ENCODE results near the gene EP400.
"Not testable (repeated sequence)": the region's sequence is repeated elsewhere in the genome, so short reads cannot be mapped to it uniquely, and the experiment has no call there.

The EP400 gene

GRCh38 chr12:132102297-132102696, 152.6 kb downstream of the EP400 start:
- no peak for DNase-seq

- not testable (repeated sequence) for DNase-seq
Observed at GRCh38 chr12:132103072-132103471, 153.3 kb downstream of the EP400 start.

GRCh38 chr12:132103542-132104308, 154.0 kb downstream of the EP400 start:
- no peak for DNase-seq

- no peak for DNase-seq
Observed at GRCh38 chr12:132105467-132105866, 155.7 kb downstream of the EP400 start.

GRCh38 chr12:132106921-132107320, 157.2 kb downstream of the EP400 start:
- DNase-seq, result no peak

GRCh38 chr12:132108211-132108832, 158.6 kb downstream of the EP400 start:
- no peak for DNase-seq

GRCh38 chr12:132109741-132110140, 160.0 kb downstream of the EP400 start:
- no peak for DNase-seq

- no peak for DNase-seq
Observed at GRCh38 chr12:132110677-132111076, 160.9 kb downstream of the EP400 start.

- no peak for DNase-seq
Observed at GRCh38 chr12:132111654-132112304, 162.0 kb downstream of the EP400 start.

GRCh38 chr12:132114667-132115066, 164.9 kb downstream of the EP400 start:
- no peak for DNase-seq

GRCh38 chr12:132115500-132115899, 165.8 kb downstream of the EP400 start:
- DNase-seq, result no peak

GRCh38 chr12:132116709-132117557, 167.2 kb downstream of the EP400 start:
- DNase-seq, result no peak

GRCh38 chr12:132117558-132117875, 167.8 kb downstream of the EP400 start:
- DNase-seq, result no peak

GRCh38 chr12:132118876-132119275, 169.1 kb downstream of the EP400 start:
- no peak for DNase-seq

GRCh38 chr12:132121283-132121682, 171.5 kb downstream of the EP400 start:
- DNase-seq, result no peak

- DNase-seq, result no peak
Observed at GRCh38 chr12:132123970-132124765, 174.4 kb downstream of the EP400 start.

- DNase-seq, result no peak
Observed at GRCh38 chr12:132124766-132125425, 175.2 kb downstream of the EP400 start.

- DNase-seq, result no peak
Observed at GRCh38 chr12:132125736-132126135, 176.0 kb downstream of the EP400 start.

- DNase-seq, result no peak
Observed at GRCh38 chr12:132127041-132127440, 177.3 kb downstream of the EP400 start.

- DNase-seq, result no peak
Observed at GRCh38 chr12:132129007-132129406, 179.3 kb downstream of the EP400 start.

- no peak for DNase-seq
Observed at GRCh38 chr12:132130690-132131089, 180.9 kb downstream of the EP400 start.

Data from CD4-positive, alpha-beta T cell treated with Interleukin-21 for 1 hour (primary cell).